NB4 (cell line): ENCODE results near the gene AP1G2.
A peak's percentile ranks its signal among the peaks of the same experiment; 100 is the strongest.
"Not testable (repeated sequence)": the region's sequence is repeated elsewhere in the genome, so short reads cannot be mapped to it uniquely, and the experiment has no call there.

Experiments
- DNase-seq: peaks from one replicate; pipeline ENCODE4 v3.0.0; 2010; ENCODE audit warnings: low read depth
- H3K4me3 ChIP-seq: one replicate; pipeline ENCODE4 v1.5.1; 2011; ENCODE audit warnings: mild to moderate bottlenecking, low read depth, low read length, moderate library complexity
- MYC ChIP-seq: IDR thresholded peaks from 2 replicates; pipeline ENCODE4 v1.6.1; 2011; ENCODE audit warnings: low read depth, low read length
- POLR2A ChIP-seq: IDR thresholded peaks from 2 replicates; pipeline ENCODE4 v1.6.1; 2011; ENCODE audit warnings: mild to moderate bottlenecking; ENCODE audit not compliant: insufficient read length; ENCODE audit errors: extremely low read depth
- TF ChIP-seq, protein P1 (sequence below): IDR thresholded peaks from one replicate; pipeline ENCODE4 v1.5.1; 2012; ENCODE audit warnings: low read depth, low read length
- TF ChIP-seq, protein P2 (sequence below): IDR thresholded peaks from 2 replicates; pipeline ENCODE4 v1.6.1; 2011; ENCODE audit warnings: low read depth, low read length

The AP1G2 gene

DNA sequence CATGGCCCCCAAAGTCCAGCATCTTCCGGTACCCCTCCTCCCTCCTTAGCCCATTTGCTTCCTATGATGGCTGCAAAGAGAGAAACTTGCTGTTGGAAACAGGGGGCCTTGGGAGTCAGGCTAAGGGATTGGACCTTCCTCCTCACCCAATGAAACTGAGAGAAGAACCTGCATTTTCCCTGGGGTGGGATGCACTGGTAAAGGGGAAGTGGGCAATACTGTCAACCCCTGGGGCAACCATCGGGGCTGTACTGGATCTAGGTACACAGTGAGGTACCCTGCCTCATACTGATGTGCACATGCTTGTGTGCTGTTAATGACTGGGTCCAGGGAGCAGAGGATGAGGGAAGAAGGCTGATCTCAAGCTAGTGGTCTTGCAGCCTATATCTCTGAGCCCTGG is 22.0 kb upstream of the AP1G2 start:
- no peak for TF ChIP-seq POLR2A
- TF ChIP-seq MYC: no peak
- TF ChIP-seq, protein P1, sequence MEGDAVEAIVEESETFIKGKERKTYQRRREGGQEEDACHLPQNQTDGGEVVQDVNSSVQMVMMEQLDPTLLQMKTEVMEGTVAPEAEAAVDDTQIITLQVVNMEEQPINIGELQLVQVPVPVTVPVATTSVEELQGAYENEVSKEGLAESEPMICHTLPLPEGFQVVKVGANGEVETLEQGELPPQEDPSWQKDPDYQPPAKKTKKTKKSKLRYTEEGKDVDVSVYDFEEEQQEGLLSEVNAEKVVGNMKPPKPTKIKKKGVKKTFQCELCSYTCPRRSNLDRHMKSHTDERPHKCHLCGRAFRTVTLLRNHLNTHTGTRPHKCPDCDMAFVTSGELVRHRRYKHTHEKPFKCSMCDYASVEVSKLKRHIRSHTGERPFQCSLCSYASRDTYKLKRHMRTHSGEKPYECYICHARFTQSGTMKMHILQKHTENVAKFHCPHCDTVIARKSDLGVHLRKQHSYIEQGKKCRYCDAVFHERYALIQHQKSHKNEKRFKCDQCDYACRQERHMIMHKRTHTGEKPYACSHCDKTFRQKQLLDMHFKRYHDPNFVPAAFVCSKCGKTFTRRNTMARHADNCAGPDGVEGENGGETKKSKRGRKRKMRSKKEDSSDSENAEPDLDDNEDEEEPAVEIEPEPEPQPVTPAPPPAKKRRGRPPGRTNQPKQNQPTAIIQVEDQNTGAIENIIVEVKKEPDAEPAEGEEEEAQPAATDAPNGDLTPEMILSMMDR: no peak
- TF ChIP-seq, protein P2, sequence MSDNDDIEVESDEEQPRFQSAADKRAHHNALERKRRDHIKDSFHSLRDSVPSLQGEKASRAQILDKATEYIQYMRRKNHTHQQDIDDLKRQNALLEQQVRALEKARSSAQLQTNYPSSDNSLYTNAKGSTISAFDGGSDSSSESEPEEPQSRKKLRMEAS: no peak
- no peak for DNase-seq
- H3K4me3 ChIP-seq: no peak overlapping the region

DNA sequence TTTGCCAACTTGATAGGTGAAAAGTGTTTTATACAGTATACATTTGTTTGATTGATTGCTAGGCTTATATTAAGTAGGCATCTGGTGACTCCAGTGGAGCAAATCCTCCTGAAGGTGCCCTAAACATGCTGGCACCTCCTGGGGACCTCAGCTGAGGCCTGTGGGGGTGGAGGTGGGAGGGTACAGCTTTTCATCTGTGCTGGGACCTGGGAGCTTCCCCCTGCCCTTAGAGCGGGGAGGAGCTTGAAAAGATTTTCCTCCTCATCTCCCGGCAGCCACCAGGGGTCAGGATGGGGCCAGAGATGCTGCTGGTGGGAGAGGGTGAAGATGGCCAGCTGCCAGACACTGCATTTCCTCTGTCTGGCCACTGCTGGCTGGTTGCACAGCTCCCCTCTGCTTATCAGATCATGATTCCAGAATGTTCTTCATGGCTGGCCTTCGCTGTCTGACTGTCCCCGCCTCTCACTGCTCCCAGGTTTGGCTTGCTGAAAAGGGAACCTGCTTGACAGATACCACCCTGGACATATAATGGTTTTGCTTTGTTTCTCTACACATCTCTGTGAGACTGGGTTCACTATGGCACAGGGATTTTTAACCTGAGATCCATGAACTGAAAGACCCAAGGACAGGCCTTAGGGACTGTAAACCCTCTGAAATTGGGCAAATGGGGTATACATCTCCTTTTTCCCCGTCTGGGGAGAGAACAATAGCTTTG is 21.4 kb upstream of the AP1G2 start:
- no peak overlapping the region for H3K4me3 ChIP-seq
- peak; percentile 81 for DNase-seq
- TF ChIP-seq, protein P2: peak; percentile 31; the same call in 1 of the 2 replicates
- TF ChIP-seq POLR2A: no peak
- peak; percentile 54 for TF ChIP-seq MYC
- TF ChIP-seq, protein P1: peak; percentile 76

DNA sequence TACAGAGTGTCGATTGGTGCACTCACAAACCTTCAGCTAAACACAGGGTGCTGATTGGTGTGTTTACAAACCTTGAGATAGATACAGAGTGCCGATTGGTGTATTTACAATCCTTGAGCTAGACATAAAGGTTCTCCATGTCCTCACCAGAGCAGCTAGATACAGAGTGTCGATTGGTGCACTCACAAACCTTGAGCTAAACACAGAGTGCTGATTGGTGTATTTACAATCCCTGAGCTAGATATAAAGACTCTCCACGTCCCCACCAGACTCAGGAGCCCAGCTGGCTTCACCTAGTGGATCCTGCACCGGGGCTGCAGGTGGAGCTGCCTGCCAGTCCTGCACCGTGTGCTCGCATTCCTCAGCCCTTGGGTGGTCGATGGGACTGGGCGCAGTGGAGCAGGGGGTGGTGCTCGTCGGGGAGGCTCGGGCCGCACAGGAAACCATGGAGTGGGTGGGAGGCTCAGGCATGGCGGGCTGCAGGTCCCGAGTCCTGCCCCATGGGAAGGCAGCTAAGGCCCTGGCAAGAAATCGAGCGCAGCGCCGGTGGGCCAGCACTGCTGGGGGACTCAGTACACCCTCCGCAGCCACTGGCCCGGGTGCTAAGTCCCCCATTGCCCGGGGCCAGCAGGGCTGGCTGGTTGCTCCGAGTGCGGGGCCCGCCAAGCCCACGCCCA is 17.1 kb upstream of the AP1G2 start:
- H3K4me3 ChIP-seq, DNase-seq: not testable (repeated sequence)

DNA sequence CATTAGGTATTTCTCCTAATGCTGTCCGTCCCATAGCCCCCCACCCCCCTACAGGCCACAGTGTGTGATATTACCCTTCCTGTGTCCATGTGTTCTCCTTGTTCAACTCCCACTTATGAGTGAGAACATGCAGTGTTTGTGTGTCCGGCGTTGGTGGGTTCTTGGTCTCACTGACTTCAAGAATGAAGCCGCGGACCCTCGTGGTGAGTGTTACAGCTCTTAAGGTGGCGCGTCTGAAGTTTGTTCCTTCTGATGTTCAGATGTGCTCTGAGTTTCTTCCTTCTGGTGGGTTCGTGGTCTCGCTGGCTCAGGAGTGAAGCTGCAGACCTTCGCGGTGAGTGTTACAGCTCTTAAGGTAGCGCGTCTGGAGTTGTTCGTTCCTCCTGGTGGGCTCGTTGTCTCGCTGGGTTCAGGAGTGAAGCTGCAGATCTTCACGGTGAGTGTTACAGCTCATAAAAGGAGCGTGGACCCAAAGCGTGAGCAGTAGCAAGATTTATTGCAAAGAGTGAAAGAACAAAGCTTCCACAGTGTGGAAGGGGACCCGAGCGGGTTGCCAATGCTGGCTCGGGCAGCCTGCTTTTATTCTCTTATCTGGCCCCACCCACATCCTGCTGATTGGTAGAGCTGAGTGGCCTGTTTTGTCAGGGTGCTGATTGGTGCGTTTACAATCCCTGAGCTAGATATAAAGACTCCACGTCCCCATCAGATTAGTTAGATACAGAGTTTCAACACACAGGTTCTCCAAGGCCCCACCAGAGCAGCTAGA is 16.4 kb upstream of the AP1G2 start:
- not testable (repeated sequence) for DNase-seq, H3K4me3 ChIP-seq

DNA sequence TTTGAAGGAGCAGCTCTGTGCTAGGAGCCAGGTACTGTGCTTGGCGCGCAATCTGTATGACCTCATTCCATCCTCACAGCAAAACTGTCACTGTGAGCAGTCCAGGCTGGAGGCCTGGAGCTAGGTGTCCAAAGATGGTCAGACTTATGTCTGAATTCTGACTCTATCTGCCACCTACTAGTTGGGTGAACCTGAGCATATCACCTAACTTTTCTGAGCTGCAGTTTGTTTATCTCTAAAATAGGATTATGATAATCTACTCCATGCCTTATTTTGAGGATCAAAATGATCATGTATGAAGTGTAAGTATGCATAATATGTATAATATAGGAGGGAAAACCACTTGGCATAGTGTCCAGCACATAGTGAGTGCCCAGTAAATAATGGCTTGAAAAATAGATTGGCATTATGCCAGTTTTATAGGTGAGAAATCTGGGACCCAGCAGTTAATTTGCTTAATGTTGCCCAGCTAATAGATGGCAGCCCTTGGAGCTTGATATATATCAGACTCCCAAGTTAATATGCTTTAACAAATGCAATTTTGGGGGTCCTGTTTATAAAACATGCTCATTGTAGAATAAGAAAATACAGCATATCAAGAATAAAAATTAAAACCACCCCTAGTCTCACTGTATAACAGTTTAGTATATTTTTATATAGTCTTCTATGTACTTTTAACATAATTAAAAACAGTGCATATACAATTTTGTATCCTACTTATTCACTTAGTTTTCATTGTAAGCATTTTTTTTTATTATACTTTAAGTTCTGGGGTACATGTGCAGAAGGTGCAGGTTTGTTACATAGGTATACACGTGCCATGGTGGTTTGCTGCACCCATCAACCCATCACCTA is 15.5 kb upstream of the AP1G2 start:
- H3K4me3 ChIP-seq: no peak overlapping the region

DNA sequence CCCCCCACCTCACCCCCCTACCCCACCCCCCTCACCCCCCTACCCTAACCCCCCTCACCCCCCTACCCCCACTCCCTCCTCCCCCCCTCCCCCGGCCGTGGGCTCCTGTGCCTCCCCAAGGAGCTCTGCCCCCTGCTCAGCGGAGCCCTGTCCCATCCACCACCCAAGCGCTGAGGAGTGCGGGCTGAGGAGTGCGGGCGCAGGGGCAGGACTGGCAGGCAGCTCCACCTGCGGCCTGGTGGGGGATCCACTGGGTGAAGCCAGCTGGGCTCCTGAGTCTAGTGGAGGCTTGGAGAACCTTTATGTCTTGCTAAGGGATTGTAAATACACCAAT is 13.3 kb upstream of the AP1G2 start:
- TF ChIP-seq, protein P1: no peak
- TF ChIP-seq MYC: no peak
- no peak for TF ChIP-seq POLR2A
- TF ChIP-seq, protein P2: no peak
- no peak for DNase-seq
- H3K4me3 ChIP-seq: no peak overlapping the region

More for the DNA sequence above, 15.5 kb upstream of the AP1G2 start:
- DNase-seq: no peak
- TF ChIP-seq, protein P1: no peak
- TF ChIP-seq, protein P2: no peak
- TF ChIP-seq POLR2A (no peak), MYC (no peak)
